Kidney tubule cell (primary cell): ENCODE measurements around the gene SNCAIP.
A peak's percentile ranks its signal among the peaks of the same experiment; 100 is the strongest.

ENCODE experiments used
- DNase-seq: peaks from one replicate; pipeline ENCODE4 v3.0.0-alpha.2; 2018; ENCODE audit warnings: low spot score

SNCAIP gene

DNA sequence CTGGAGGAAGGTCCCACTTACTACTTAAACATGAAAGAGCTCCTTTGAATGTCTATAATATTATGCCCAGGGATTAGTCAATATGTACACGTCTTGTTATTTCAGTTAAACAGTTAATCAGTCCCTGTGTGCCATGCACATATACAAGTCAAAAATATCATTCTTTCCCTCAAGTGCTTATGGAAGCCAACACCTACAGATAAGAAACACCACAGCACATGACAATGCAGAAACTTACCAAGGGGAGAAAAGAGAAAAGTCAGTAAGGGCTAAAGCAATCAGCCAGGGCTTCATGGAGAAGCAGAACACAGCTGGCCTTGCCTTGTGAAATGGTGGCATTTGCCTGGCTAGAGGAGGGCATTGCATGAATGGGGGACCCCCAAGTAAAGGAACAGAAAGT is 88.3 kb downstream of the SNCAIP start:
- no peak for DNase-seq

- DNase-seq, result no peak
Measured at GRCh38 chr5:122400938-122401337, 88.9 kb downstream of the SNCAIP start.

- no peak for DNase-seq
Measured at GRCh38 chr5:122401976-122402725, 90.1 kb downstream of the SNCAIP start.

GRCh38 chr5:122402955-122403685 is 91.1 kb downstream of the SNCAIP start:
- DNase-seq, result no peak

- DNase-seq, result no peak
Measured at GRCh38 chr5:122404018-122404417, 92.0 kb downstream of the SNCAIP start.

DNA sequence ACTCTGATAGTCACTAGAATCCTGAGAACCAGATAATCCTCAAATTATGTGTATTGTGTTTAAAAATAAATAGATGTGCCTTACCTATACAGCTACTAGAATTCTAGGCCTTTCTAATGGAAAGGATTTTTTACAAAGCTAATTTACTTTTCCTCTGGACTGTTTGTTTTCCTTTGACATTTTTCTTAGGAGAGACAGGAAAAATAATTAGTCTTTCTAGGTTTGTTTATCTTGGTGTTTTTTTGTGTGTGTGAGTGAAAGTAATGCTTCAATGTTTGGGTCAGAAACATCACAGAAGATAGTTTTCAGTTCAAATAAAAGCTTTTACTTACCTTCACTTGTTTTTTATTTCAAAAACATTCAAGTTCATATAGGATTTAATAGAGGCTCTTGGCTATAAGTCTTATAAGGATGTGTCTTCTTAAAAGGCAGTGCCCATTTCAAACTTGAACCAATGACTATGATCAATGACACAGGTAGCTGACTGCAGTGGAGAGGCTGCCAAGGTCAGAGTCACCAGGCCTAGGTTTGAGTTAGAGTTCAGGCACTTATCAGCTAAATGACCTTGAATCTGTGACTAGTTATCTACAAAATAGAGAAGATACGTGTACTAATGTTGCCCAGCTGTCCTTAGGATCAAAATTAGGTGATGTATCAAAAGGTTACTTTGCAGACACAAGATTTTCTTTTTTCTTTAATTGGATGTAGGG is 92.8 kb downstream of the SNCAIP start:
- no peak for DNase-seq

- peak; percentile 6 for DNase-seq
Measured at GRCh38 chr5:122405751-122406150, 93.7 kb downstream of the SNCAIP start.

DNA sequence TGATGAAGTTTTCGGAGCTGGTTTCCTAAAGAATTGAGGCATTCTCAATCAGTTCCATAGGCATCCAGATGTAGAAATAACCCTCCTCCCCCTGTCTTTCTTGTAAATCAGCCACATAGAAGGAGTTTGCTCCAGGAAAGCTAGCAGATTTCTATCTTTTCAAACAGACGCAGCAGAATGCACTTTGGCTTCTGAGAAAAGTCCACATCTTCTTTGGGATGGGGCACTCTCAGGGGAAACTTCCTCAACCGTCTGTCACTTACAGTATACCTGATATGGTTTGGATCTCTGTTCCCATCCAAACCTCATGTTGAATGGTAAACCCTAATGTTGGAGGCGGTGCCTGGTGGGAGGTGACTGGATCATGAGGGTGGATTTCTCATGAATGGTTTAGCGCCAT is 94.1 kb downstream of the SNCAIP start:
- DNase-seq, result no peak

GRCh38 chr5:122408592-122409224 is 96.7 kb downstream of the SNCAIP start:
- DNase-seq, result no peak

- DNase-seq, result no peak
Measured at GRCh38 chr5:122412966-122413365, 100.9 kb downstream of the SNCAIP start.

- DNase-seq, result no peak
Measured at GRCh38 chr5:122413722-122414121, 101.7 kb downstream of the SNCAIP start.

GRCh38 chr5:122415030-122415800 is 103.2 kb downstream of the SNCAIP start:
- peak; percentile 65 for DNase-seq

DNA sequence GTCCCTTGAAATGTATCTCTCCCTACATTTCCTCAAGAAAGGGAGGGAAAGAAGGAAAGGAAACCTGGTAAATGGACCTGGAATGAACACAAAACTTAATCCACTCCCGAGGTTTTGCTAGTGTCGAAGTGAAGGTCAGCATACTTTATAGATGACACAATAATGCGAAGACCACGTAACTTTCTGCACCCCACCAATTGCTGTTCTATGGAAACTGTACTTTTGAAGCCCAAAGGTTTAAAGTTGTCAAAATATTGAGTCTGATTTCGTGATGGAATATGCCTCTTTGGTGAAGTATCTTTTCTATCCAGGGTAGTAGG is 103.7 kb downstream of the SNCAIP start:
- DNase-seq, result no peak

DNA sequence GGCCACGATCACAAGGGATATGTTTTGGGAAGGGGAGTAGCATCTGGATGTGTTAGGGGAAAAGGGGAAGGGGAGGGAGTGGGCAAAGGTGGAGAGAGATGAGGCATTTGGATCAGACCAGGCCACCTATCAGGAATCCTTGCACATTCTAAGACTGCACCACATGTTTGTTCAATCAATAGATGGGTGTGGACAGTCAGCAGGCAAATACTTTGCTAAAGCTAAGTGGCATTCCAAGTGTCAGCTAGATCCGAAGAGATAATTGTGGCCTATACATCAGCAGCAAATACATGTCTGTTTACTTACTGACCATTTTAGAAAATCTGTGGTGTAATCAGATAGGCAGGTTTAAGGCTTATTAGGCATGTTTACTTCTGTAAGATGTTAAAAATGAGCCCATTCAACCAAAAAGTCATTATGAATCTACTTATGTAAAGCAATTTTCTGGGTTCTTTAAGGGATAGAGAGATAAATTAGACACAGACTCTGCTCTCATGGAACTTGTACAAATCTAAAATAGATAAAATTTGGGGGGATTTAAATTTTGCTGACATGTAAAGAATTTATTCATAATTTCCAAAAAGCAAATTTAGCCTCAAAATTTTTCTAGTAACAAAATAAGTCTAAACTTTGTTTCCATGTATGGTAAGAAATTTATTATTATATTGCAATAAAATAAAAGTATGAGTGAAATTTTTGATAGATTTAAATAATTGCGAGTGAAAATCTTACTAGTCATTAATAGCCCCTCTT is 107.3 kb downstream of the SNCAIP start:
- DNase-seq, result no peak

GRCh38 chr5:122420091-122420490 is 108.1 kb downstream of the SNCAIP start:
- no peak for DNase-seq

DNA sequence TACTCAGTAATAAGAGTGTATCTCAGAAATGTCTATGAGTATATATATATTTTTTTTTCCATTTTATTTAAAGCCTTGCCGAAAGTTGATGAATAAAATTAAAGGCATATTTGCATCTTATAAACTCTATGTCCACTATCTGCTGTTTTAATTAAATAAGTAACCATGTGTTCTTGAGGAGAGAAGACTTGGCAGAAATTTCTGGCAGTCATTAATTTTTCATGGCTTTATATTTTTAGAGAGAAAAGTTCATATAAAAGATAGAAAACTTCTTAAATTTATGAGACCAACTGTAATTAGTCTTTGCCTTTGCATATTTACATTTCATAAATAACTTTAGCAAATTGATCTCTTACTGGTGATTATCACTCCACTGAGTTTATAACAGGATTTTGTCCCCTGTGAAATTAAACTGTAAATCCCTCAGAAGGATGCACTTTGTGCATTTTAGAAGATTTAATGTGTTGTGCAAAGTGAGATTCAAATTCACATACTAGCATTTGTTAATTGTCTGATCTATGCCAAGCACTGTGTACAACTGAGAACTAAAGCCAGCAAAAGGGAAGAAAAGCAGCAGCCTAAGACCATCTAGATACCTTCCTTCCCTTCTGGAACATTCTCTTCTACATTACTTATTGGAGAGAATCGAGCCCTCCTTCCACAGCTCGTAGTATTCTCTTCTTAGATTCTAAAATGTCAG is 108.7 kb downstream of the SNCAIP start:
- DNase-seq, result no peak

GRCh38 chr5:122421374-122422079 is 109.5 kb downstream of the SNCAIP start:
- DNase-seq, result no peak

GRCh38 chr5:122423221-122423620 is 111.2 kb downstream of the SNCAIP start:
- DNase-seq, result no peak

DNA sequence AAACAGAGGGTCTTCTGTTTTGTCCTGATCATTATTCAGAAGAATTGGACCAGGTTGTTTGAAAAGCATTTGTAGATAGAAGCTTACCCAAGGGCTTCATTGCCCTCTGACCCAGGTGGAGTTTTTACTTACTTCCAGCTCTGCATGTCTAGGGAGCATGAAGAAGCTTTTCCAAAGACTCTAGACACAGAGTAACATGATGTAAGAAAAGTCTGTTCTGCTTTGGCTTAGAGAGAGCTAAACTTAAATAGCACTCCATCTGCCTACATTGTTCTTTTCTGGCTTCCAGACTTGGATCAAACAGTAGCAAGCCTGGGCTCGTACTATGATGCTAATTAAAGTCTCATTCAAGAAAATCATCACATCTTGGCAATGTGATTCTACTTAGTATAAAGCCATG is 112.1 kb downstream of the SNCAIP start:
- no peak for DNase-seq

DNA sequence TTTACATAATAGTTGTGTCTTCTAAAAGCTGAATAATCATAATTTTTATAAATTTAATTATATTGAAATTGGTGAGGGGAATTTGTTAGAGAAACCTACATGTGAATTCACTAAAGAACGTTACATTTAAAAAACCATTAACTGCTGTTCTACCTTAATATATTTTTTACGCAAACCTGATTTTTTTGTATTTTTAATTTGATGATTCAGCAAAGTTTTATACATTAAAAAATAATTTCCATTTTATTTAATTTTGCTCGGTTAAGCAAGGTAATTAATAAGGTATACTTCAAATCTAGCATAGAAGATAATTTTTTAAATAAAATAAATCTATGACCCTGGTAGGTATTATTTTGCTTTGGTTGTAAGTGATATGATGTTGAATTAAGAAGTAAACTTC is 114.3 kb downstream of the SNCAIP start:
- no peak for DNase-seq
